H9 (cell line): ENCODE measurements around the gene MICALL2. TPM values are rescaled to one million over a fixed set of nuclear protein-coding genes. Genes with fewer than 3 reads are reported as not detected.

Experiments
- DNase-seq: peaks from one replicate; pipeline ENCODE4 v3.0.0-alpha.2; 2017
- H2AFZ ChIP-seq: one replicate; pipeline ENCODE4 v1.6.1; 2013; ENCODE audit warnings: mild to moderate bottlenecking, low read length, control low read depth, moderate library complexity
- H2AK5ac ChIP-seq: 2 replicates; pipeline ENCODE4 v1.6.1; 2013; ENCODE audit warnings: low read length, control low read depth, mixed read lengths; ENCODE audit not compliant: insufficient read length
- H2BK120ac ChIP-seq: one replicate; pipeline ENCODE4 v1.6.1; 2013; ENCODE audit warnings: low read depth, mild to moderate bottlenecking, low read length, control low read depth, inconsistent platforms; ENCODE audit not compliant: poor library complexity, severe bottlenecking
- H2BK12ac ChIP-seq: 2 replicates; pipeline ENCODE4 v1.6.1; 2013; ENCODE audit warnings: low read length, control low read depth, mixed read lengths, low read depth; ENCODE audit not compliant: insufficient read length
- H2BK15ac ChIP-seq: 2 replicates; pipeline ENCODE4 v1.6.1; 2013; ENCODE audit warnings: low read depth, low read length, control low read depth
- H2BK20ac ChIP-seq: one replicate; pipeline ENCODE4 v1.6.1; 2013; ENCODE audit warnings: low read depth, mild to moderate bottlenecking, low read length, control low read depth, inconsistent platforms; ENCODE audit not compliant: poor library complexity, severe bottlenecking
- H2BK5ac ChIP-seq: 2 replicates; pipeline ENCODE4 v1.6.1; 2013; ENCODE audit warnings: low read length, control low read depth, mixed read lengths; ENCODE audit not compliant: insufficient read length
- H3K14ac ChIP-seq: 2 replicates; pipeline ENCODE4 v1.6.1; 2013; ENCODE audit warnings: low read length, control low read depth; ENCODE audit not compliant: insufficient read depth
- H3K18ac ChIP-seq: 2 replicates; pipeline ENCODE4 v1.6.1; 2013; ENCODE audit warnings: low read depth, mild to moderate bottlenecking, mixed read lengths, low read length, control low read depth; ENCODE audit not compliant: insufficient read length
- H3K23ac ChIP-seq: 2 replicates; pipeline ENCODE4 v1.6.1; 2013; ENCODE audit warnings: low read length, control low read depth, mixed read lengths, low read depth; ENCODE audit not compliant: insufficient read length
- H3K23me2 ChIP-seq: 2 replicates; pipeline ENCODE4 v1.6.1; 2013; ENCODE audit warnings: low read depth, mild to moderate bottlenecking, mixed read lengths, low read length, control low read depth; ENCODE audit not compliant: insufficient read length, poor library complexity, severe bottlenecking
- H3K27ac ChIP-seq: 2 replicates; pipeline ENCODE4 v1.5.1; 2013; ENCODE audit warnings: low read length, control low read depth, mixed read lengths, low read depth; ENCODE audit not compliant: insufficient read length
- H3K27me3 ChIP-seq: 2 replicates; pipeline ENCODE4 v1.6.1; 2013; ENCODE audit warnings: low read length, control low read depth, inconsistent platforms; ENCODE audit not compliant: insufficient read depth
- H3K4ac ChIP-seq: 2 replicates; pipeline ENCODE4 v1.6.1; 2013; ENCODE audit warnings: low read depth, mild to moderate bottlenecking, control low read depth, inconsistent platforms, low read length, moderate library complexity
- H3K4me1 ChIP-seq: 2 replicates; pipeline ENCODE4 v1.6.1; 2013; ENCODE audit warnings: low read length, control low read depth, inconsistent platforms; ENCODE audit not compliant: insufficient read depth
- H3K4me2 ChIP-seq: 2 replicates; pipeline ENCODE4 v1.6.1; 2013; ENCODE audit warnings: low read length, control low read depth, mixed read lengths; ENCODE audit not compliant: insufficient read length, insufficient read depth
- H3K56ac ChIP-seq: 2 replicates; pipeline ENCODE4 v1.6.1; 2013; ENCODE audit warnings: low read depth, mild to moderate bottlenecking, mixed read lengths, low read length, control low read depth; ENCODE audit not compliant: insufficient read length
- H3K79me1 ChIP-seq: 2 replicates; pipeline ENCODE4 v1.6.1; 2013; ENCODE audit warnings: low read depth, mild to moderate bottlenecking, moderate library complexity, low read length, control low read depth, inconsistent platforms; ENCODE audit not compliant: insufficient read depth, poor library complexity, severe bottlenecking
- H3K79me2 ChIP-seq: 2 replicates; pipeline ENCODE4 v1.6.1; 2013; ENCODE audit warnings: low read length, control low read depth, inconsistent platforms; ENCODE audit not compliant: insufficient read depth
- H3K9ac ChIP-seq: 2 replicates; pipeline ENCODE4 v1.6.1; 2013; ENCODE audit warnings: low read length, control low read depth, mixed read lengths; ENCODE audit not compliant: insufficient read length; ENCODE audit errors: extremely low read depth
- H3K9me3 ChIP-seq: one replicate; pipeline ENCODE4 v1.6.1; 2013; ENCODE audit warnings: low read depth, low read length, inconsistent platforms; ENCODE audit not compliant: control insufficient read depth
- H3T11ph ChIP-seq: one replicate; pipeline ENCODE4 v1.6.1; 2013; ENCODE audit warnings: mild to moderate bottlenecking, low read length, control low read depth, inconsistent platforms
- H4K20me1 ChIP-seq: one replicate; pipeline ENCODE4 v1.6.1; 2013; ENCODE audit not compliant: control insufficient read depth, insufficient read length, insufficient read depth
- H4K5ac ChIP-seq: 2 replicates; pipeline ENCODE4 v1.6.1; 2013; ENCODE audit warnings: low read depth, mild to moderate bottlenecking, mixed read lengths, low read length, control low read depth; ENCODE audit not compliant: insufficient read length
- H4K8ac ChIP-seq: replicated peaks from 2 replicates; pipeline ENCODE4 v1.6.1; 2013; ENCODE audit warnings: low read length, control low read depth, mixed read lengths, low read depth; ENCODE audit not compliant: insufficient read length
- H4K91ac ChIP-seq: 2 replicates; pipeline ENCODE4 v1.6.1; 2013; ENCODE audit warnings: low read depth, mild to moderate bottlenecking, moderate library complexity, mixed read lengths, low read length, control low read depth; ENCODE audit not compliant: insufficient read length
- H3K27ac Mint-ChIP-seq, 3 experiments: 2 replicates in 2 of 3; 3 replicates in 1 of 3; pipeline ENCODE4 v1.8.0; 2020 to 2021; ENCODE audit warnings: mixed read lengths in 3 of 3, mild to moderate bottlenecking in 1 of 3, moderate library complexity in 1 of 3
- H3K27me3 Mint-ChIP-seq: 2 replicates; pipeline ENCODE4 v1.8.0; 2021; ENCODE audit warnings: low read depth, mild to moderate bottlenecking, moderate library complexity, mixed read lengths
- H3K36me3 Mint-ChIP-seq, 3 experiments: 2 replicates in 2 of 3; 3 replicates in 1 of 3; pipeline ENCODE4 v1.8.0; 2020 to 2021; ENCODE audit warnings: low read depth in 3 of 3, mixed read lengths in 3 of 3; ENCODE audit not compliant: insufficient read depth in 1 of 3
- H3K4me1 Mint-ChIP-seq, 2 experiments: 2 replicates each; pipeline ENCODE4 v1.8.0; 2020; ENCODE audit warnings: mixed read lengths in 2 of 2
- H3K4me3 Mint-ChIP-seq, 2 experiments: 2 replicates in 1 of 2; 3 replicates in 1 of 2; pipeline ENCODE4 v1.8.0; 2020 to 2021; ENCODE audit warnings: mild to moderate bottlenecking in 2 of 2, mixed read lengths in 2 of 2, moderate library complexity in 1 of 2
- H3K9me3 Mint-ChIP-seq, 2 experiments: 2 replicates in 1 of 2; 3 replicates in 1 of 2; pipeline ENCODE4 v1.8.0; 2020; ENCODE audit warnings: mild to moderate bottlenecking in 2 of 2, mixed read lengths in 2 of 2, moderate library complexity in 1 of 2
- WGBS: extraction: QIAGEN DNeasy Blood & Tissue Kit; methylation state at CpG from one replicate; pipeline ENCODE4 v1.1.7; 2013; ENCODE audit warnings: missing lambda C conversion rate, low lambda C conversion rate, mixed read lengths; ENCODE audit not compliant: insufficient read length; ENCODE audit errors: extremely low coverage; 5-methylcytosine and 5-hydroxymethylcytosine counted together
- total RNA-seq: library from RNA; stranded (reverse); gene quantifications from 2 replicates; pipeline ENCODE4 v1.2.1, GENCODE V29; 2021
- TF ChIP-seq, protein P1 (sequence below): fragments of 200-600 bp; sonication (generic); conservative IDR thresholded peaks from 3 replicates; pipeline ENCODE4 v1.8.0; 2021; ENCODE audit warnings: antibody characterized with exemption, mild to moderate bottlenecking

The MICALL2 gene
- total RNA-seq, 1 experiment from 2014 or later = 7.1 TPM

DNA sequence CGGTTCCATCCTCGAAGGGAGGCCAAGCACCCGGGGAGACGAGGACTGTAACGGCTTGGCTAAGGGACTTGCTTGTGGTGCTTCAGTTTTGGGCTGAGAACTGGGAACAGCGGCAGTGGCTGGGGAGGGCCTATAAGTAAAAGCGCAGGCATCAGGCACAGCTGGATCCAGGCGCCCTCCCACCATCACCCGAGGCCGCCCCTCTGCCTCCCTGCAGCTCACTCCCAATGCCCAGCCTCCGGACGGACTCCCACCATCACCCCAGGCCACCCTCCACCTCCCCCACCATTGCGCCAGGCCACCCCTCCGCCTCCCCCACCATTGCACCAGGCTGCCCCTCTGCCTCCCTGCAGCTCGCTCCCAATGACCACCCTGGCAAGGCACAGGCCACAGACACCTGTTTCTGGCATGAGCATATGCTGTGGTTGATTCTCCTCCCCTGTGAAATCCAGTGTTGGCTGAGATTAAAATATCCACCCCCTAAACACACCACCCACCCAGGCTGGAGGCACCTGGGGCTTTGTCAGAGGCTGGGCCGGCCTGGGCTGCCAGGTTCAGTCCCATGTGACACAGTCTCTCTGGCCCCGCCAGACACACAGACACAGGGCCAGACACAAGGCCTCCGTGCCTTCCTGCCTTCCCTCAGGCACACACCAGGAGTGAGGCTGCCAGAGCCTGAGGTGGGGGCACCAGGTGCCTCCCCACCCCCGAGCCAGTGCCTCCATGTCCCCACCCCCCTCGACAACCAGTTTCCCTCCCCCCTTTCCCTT, 16.7 kb downstream of the MICALL2 start:
- TF ChIP-seq, protein P1, sequence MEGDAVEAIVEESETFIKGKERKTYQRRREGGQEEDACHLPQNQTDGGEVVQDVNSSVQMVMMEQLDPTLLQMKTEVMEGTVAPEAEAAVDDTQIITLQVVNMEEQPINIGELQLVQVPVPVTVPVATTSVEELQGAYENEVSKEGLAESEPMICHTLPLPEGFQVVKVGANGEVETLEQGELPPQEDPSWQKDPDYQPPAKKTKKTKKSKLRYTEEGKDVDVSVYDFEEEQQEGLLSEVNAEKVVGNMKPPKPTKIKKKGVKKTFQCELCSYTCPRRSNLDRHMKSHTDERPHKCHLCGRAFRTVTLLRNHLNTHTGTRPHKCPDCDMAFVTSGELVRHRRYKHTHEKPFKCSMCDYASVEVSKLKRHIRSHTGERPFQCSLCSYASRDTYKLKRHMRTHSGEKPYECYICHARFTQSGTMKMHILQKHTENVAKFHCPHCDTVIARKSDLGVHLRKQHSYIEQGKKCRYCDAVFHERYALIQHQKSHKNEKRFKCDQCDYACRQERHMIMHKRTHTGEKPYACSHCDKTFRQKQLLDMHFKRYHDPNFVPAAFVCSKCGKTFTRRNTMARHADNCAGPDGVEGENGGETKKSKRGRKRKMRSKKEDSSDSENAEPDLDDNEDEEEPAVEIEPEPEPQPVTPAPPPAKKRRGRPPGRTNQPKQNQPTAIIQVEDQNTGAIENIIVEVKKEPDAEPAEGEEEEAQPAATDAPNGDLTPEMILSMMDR = no peak
- Histone ChIP-seq H2BK5ac (no peak overlapping the region), H3K4me2 (no peak overlapping the region), H4K8ac (no peak overlapping the region), H3K4me1 (no peaks in the 10 kb centered on the region), H3K23me2 (no peaks in the 10 kb centered on the region), H2BK12ac (no peak overlapping the region), H3K27me3 (no peaks in the 10 kb centered on the region), H3K18ac (no peak overlapping the region), H3K9me3 (no peaks in the 10 kb centered on the region), H2AFZ (no peak overlapping the region), H3T11ph (no peak overlapping the region), H2BK120ac (no peak overlapping the region), H2BK15ac (no peak overlapping the region), H2BK20ac (no peak overlapping the region), H3K79me1 (no peaks in the 10 kb centered on the region), H2AK5ac (no peak overlapping the region), H4K20me1 (no peaks in the 10 kb centered on the region), H3K23ac (no peak overlapping the region), H3K14ac (no peak overlapping the region), H4K5ac (no peak overlapping the region), H4K91ac (no peak overlapping the region), H3K56ac (no peak overlapping the region), H3K79me2 (no peaks in the 10 kb centered on the region), H3K4ac (no peak overlapping the region), H3K9ac (no peak overlapping the region), H3K27ac (no peak overlapping the region)
- H3K4me3 Mint-ChIP-seq = no peak overlapping the region
- peaks cover 3% of the 10 kb centered on the region in 2 experiments; a peak in 1 of 4 replicates for H3K4me1 Mint-ChIP-seq
- no peaks in the 10 kb centered on the region for H3K36me3 Mint-ChIP-seq
- H3K27ac Mint-ChIP-seq = 0 out of 7 replicates have a peak overlapping the region, but pooled peaks of 1 of the 3 experiments have one; percentile 51
- no peaks in the 10 kb centered on the region; a peak in 1 of 5 replicates for H3K9me3 Mint-ChIP-seq
- DNase-seq = no peak
- no CpG with 5 or more reads among the region's 20 CpGs for WGBS
- H3K27me3 Mint-ChIP-seq = no peaks in the 10 kb centered on the region
